HFFc6 (cell line): ENCODE data around the gene RADIL. TPM values are rescaled to one million over a fixed set of nuclear protein-coding genes. Genes with fewer than 3 reads are reported as not detected.

Source experiments
- DNase-seq: peaks from one replicate; pipeline ENCODE4 v3.0.0-alpha.2; 2018
- H3K27ac Mint-ChIP-seq: 2 replicates; pipeline ENCODE4 v1.8.0; 2020; ENCODE audit warnings: mild to moderate bottlenecking, mixed read lengths
- H3K27me3 Mint-ChIP-seq: 2 replicates; pipeline ENCODE4 v1.8.0; 2021; ENCODE audit warnings: mild to moderate bottlenecking, moderate library complexity, mixed read lengths; ENCODE audit not compliant: insufficient read depth
- H3K36me3 Mint-ChIP-seq: 2 replicates; pipeline ENCODE4 v1.8.0; 2021; ENCODE audit warnings: low read depth, mixed read lengths
- H3K4me1 Mint-ChIP-seq: 2 replicates; pipeline ENCODE4 v1.8.0; 2020; ENCODE audit warnings: low read depth, mixed read lengths
- H3K4me3 Mint-ChIP-seq: 2 replicates; pipeline ENCODE4 v1.8.0; 2020; ENCODE audit warnings: mild to moderate bottlenecking, moderate library complexity, mixed read lengths
- H3K9me3 Mint-ChIP-seq: 2 replicates; pipeline ENCODE4 v1.8.0; 2020; ENCODE audit warnings: mild to moderate bottlenecking, mixed read lengths
- total RNA-seq, 6 experiments: library from RNA; stranded (reverse); fragmentation: NEBNext Ultra II Directional; extraction: Animal tissue kit (Norgen Biotek cat#: 25700); gene quantifications; 2 replicates in 1 of 6; 3 replicates in 5 of 6; pipeline ENCODE4 v1.2.3, GENCODE V29; 2021
- TF ChIP-seq, protein P1 (sequence below): fragments of 200-600 bp; sonication (generic); IDR thresholded peaks from 2 replicates; pipeline ENCODE4 v1.5.0; 2021; ENCODE audit warnings: antibody characterized with exemption, mild to moderate bottlenecking

The RADIL gene
- total RNA-seq, 6 experiments from 2014 or later, result 0.09 to 0.43 (median 0.24) TPM

GRCh38 chr7:4845740-4846142, 37.8 kb downstream of the RADIL start:
- TF ChIP-seq, protein P1, sequence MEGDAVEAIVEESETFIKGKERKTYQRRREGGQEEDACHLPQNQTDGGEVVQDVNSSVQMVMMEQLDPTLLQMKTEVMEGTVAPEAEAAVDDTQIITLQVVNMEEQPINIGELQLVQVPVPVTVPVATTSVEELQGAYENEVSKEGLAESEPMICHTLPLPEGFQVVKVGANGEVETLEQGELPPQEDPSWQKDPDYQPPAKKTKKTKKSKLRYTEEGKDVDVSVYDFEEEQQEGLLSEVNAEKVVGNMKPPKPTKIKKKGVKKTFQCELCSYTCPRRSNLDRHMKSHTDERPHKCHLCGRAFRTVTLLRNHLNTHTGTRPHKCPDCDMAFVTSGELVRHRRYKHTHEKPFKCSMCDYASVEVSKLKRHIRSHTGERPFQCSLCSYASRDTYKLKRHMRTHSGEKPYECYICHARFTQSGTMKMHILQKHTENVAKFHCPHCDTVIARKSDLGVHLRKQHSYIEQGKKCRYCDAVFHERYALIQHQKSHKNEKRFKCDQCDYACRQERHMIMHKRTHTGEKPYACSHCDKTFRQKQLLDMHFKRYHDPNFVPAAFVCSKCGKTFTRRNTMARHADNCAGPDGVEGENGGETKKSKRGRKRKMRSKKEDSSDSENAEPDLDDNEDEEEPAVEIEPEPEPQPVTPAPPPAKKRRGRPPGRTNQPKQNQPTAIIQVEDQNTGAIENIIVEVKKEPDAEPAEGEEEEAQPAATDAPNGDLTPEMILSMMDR, result peak; percentile 51; the same call in 1 of the 2 replicates
- Mint-ChIP-seq H3K27ac (no peak overlapping the region), H3K4me3 (no peak overlapping the region), H3K4me1 (peaks cover 12% of the 10 kb centered on the region; the same call in 1 of the 2 replicates), H3K36me3 (no peaks in the 10 kb centered on the region), H3K9me3 (peaks cover 6% of the 10 kb centered on the region; the same call in 1 of the 2 replicates), H3K27me3 (peaks cover 22% of the 10 kb centered on the region)
- DNase-seq, result no peak

- Mint-ChIP-seq H3K36me3 (no peaks in the 10 kb centered on the region), H3K27me3 (peaks cover 16% of the 10 kb centered on the region), H3K4me1 (no peaks in the 10 kb centered on the region), H3K4me3 (no peak overlapping the region), H3K27ac (no peak overlapping the region), H3K9me3 (no peaks in the 10 kb centered on the region)
- TF ChIP-seq, protein P1, result no peak
- no peak for DNase-seq
Measured at GRCh38 chr7:4842319-4843064, 41.0 kb downstream of the RADIL start.

DNA sequence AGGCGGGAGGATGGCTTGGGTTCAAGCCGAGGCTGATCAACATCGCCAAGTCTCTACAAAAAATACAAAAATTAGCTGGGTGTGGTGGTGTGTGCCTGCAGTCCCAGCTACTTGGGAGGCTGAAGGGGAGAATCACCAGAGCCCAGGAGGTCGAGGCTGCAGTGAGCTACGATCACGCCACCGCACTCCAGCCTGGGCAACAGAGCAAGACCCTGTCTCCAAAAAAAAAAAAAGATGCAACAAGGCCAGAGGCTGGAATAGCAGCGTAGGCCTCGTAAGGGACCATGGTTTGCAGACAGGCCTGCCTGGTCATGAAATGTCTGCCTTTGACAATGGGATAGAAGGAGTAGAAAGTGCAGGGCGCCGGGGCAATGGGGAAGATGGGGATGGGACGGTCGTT, 41.7 kb downstream of the RADIL start:
- no peak overlapping the region for H3K4me3 Mint-ChIP-seq
- TF ChIP-seq, protein P1, result no peak
- H3K27ac Mint-ChIP-seq, result no peak overlapping the region
- no peaks in the 10 kb centered on the region for H3K4me1 Mint-ChIP-seq
- H3K36me3 Mint-ChIP-seq, result no peaks in the 10 kb centered on the region
- H3K27me3 Mint-ChIP-seq, result peaks cover 20% of the 10 kb centered on the region
- DNase-seq, result no peak
- no peaks in the 10 kb centered on the region for H3K9me3 Mint-ChIP-seq

DNA sequence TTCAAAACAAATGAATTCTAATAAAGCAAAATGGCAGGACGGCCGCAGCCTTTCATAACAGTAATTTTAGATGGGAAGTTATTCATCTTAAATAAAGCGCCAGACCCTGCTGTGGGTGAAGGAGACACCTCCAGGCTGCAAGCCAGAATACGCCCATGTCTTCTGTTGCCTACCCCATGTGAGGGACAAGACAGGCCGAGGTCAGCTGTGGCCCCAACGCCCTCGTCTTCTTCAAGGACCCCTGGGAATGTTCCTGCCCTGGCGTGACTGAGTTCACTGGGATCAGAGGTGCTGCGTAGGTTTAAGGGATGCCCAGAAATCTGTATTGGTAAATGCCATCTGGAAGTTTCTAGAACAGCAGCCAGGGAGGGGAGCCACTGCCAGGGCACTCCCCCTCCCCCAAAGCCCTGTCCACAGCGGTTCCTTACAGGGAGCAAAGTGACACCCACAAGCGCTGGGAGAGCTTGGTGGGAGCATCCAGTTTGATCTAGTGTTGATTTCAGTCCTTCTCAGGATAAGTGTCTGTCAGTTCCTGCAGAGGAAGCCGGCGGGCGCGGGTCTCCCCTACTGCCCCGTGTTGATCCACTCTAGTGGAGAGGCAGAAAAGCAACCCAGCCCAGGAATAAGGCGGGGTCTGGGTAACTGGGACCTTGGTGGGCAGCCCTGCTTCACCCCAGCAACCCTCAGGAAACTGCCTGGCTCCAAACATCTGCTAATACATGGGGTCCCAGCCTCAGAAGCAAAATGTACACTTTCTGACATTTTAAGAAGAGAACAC, 42.3 kb downstream of the RADIL start:
- DNase-seq, result no peak
- no peaks in the 10 kb centered on the region for H3K4me1 Mint-ChIP-seq
- TF ChIP-seq, protein P1, result no peak
- no peaks in the 10 kb centered on the region for H3K36me3 Mint-ChIP-seq
- no peaks in the 10 kb centered on the region for H3K9me3 Mint-ChIP-seq
- H3K4me3 Mint-ChIP-seq, result no peak overlapping the region
- peaks cover 16% of the 10 kb centered on the region for H3K27me3 Mint-ChIP-seq
- H3K27ac Mint-ChIP-seq, result no peak overlapping the region

DNA sequence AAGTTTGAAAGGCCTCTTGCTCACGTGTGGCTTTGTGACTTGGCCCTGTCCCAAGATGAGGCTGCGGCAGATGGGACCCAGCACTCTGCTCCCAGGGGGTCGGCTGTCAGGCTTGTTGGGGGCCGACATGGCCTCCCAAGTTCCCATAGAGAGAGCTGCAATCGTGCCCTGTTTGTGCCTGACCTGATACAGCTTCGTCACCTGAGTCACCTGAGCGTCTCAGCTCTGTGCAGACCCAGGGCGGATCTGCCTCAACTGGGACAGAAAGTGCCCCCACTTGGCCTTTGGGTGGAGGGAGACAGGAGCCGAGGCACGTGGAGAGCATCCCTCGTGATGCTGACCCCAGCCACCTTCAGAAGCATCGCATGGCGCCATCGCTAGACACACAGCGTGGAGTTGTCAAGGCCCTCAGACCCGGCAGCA, 43.4 kb downstream of the RADIL start:
- TF ChIP-seq, protein P1, result no peak
- Mint-ChIP-seq H3K36me3 (no peaks in the 10 kb centered on the region), H3K4me3 (no peak overlapping the region), H3K27me3 (peaks cover 18% of the 10 kb centered on the region), H3K4me1 (no peaks in the 10 kb centered on the region), H3K9me3 (no peaks in the 10 kb centered on the region), H3K27ac (no peak overlapping the region)
- DNase-seq, result no peak
